ENCODE data around the gene PARD3B. TPM values are rescaled to one million over a fixed set of nuclear protein-coding genes. Genes with fewer than 3 reads are reported as not detected.

Gene PARD3B
- total RNA-seq, 1 experiment from 2014 or later = 3.6 TPM

- Histone ChIP-seq H3K4me3 (ENCODE audit: low read depth in 2 of 2, low read length in 2 of 2) (no peak overlapping the region), H3K27me3 (ENCODE audit: control insufficient read depth, insufficient read depth, low read length) (no peaks in the 10 kb centered on the region), H3K4me1 (ENCODE audit: control insufficient read depth, insufficient read depth, low read length) (no peaks in the 10 kb centered on the region), H3K9me3 (ENCODE audit: control insufficient read depth, insufficient read depth, low read depth, low read length) (no peaks in the 10 kb centered on the region), H3K36me3 (ENCODE audit: control insufficient read depth, insufficient read depth, low read length) (no peaks in the 10 kb centered on the region), H3K27ac (ENCODE audit: low read length) (no peak overlapping the region)
- DNase-seq (ENCODE audit: low read depth, low spot score) = no peak
- in situ Hi-C loops (cut with HindIII; ENCODE audit: low pct_unique_long_range_greater_than_20kb, low sequenced_read_pairs) (no loop called here), intact Hi-C loops (cut with micrococcal nuclease; ENCODE audit: unreplicated experiment) (no loop called here)
- BruUV-seq (replicated peaks) = no TSS peak
- CTCF ChIA-PET = no interaction called here
- no peak for TF ChIP-seq SIN3A (IDR thresholded peaks at IDR 0.05; ENCODE audit: borderline replicate concordance, insufficient read depth, low read depth, low read length)
- TF ChIP-seq TCF7L2 (IDR thresholded peaks at IDR 0.05; ENCODE audit: low read depth, low read length) = no peak
- TF ChIP-seq CTCF (IDR thresholded peaks at IDR 0.05) = no peak
- no peak for TF ChIP-seq REST (IDR thresholded peaks at IDR 0.05; ENCODE audit: insufficient read depth in 1 of 2, low read depth in 2 of 2, low read length in 1 of 2)
- ATAC-seq = no peak
- POLR2A ChIA-PET = no interaction called here
Observed at GRCh38 chr2:204892506-204893255, 347.4 kb downstream of the PARD3B start.

- no peak for DNase-seq (ENCODE audit: low read depth, low spot score)
- CTCF ChIA-PET = no interaction called here
- TF ChIP-seq SIN3A (IDR thresholded peaks at IDR 0.05; ENCODE audit: borderline replicate concordance, insufficient read depth, low read depth, low read length) (no peak), CTCF (IDR thresholded peaks at IDR 0.05) (no peak), POLR2AphosphoS5 (IDR thresholded peaks at IDR 0.05; ENCODE audit: low read depth, low read length) (no peak), REST (IDR thresholded peaks at IDR 0.05; ENCODE audit: insufficient read depth in 1 of 2, low read depth in 2 of 2, low read length in 1 of 2) (no peak), TCF7L2 (IDR thresholded peaks at IDR 0.05; ENCODE audit: low read depth, low read length) (no peak)
- no TSS peak for BruUV-seq (replicated peaks)
- Histone ChIP-seq H3K4me1 (ENCODE audit: control insufficient read depth, insufficient read depth, low read length) (no peaks in the 10 kb centered on the region), H3K9me3 (ENCODE audit: control insufficient read depth, insufficient read depth, low read depth, low read length) (no peaks in the 10 kb centered on the region), H3K36me3 (ENCODE audit: control insufficient read depth, insufficient read depth, low read length) (no peaks in the 10 kb centered on the region), H3K4me3 (ENCODE audit: low read depth in 2 of 2, low read length in 2 of 2) (no peak overlapping the region), H3K27me3 (ENCODE audit: control insufficient read depth, insufficient read depth, low read length) (no peaks in the 10 kb centered on the region), H3K27ac (ENCODE audit: low read length) (no peak overlapping the region)
- intact Hi-C loops (cut with micrococcal nuclease; ENCODE audit: unreplicated experiment) (no loop called here), in situ Hi-C loops (cut with HindIII; ENCODE audit: low pct_unique_long_range_greater_than_20kb, low sequenced_read_pairs) (no loop called here)
- no peak for ATAC-seq
- POLR2A ChIA-PET = no interaction called here
Observed at GRCh38 chr2:204896146-204896545, 350.9 kb downstream of the PARD3B start.

Data from Panc1 (cell line).